Vagina (tissue), 2 donors: ENCODE measurements around the gene ARHGAP23. TPM values are rescaled to one million over a fixed set of nuclear protein-coding genes. Genes with fewer than 3 reads are reported as not detected.

Source experiments
- DNase-seq, 2 donors: peaks; one replicate each; pipeline ENCODE4 v3.0.0-alpha.2; 2017; ENCODE audit errors: extremely low spot score in 2 of 2
- H3K27ac ChIP-seq: fragments of 200-600 bp; sonication (generic); one replicate; pipeline ENCODE4 v1.5.1; 2019
- H3K27me3 ChIP-seq: fragments of 200-600 bp; sonication (generic); one replicate; pipeline ENCODE4 v1.5.1; 2019
- H3K36me3 ChIP-seq, 2 donors: fragments of 200-600 bp; sonication (generic); one replicate each; pipeline ENCODE4 v1.5.1; 2017 to 2019
- H3K4me1 ChIP-seq: fragments of 200-600 bp; sonication (generic); one replicate; pipeline ENCODE4 v1.5.1; 2019
- H3K4me3 ChIP-seq, 2 donors: fragments of 200-600 bp; sonication (generic); 1 replicate in 1 of 2; 2 replicates in 1 of 2; pipeline ENCODE4 v1.5.1; 2016 to 2019
- H3K9me3 ChIP-seq: fragments of 200-600 bp; sonication (generic); one replicate; pipeline ENCODE4 v1.5.1; 2019
- POLR2A ChIP-seq, 2 donors: fragments of 450-650 bp; IDR thresholded peaks; one replicate each; pipeline ENCODE4 v1.6.1; 2017; ENCODE audit warnings: antibody characterized with exemption in 2 of 2, mild to moderate bottlenecking in 2 of 2, moderate library complexity in 2 of 2
- POLR2AphosphoS5 ChIP-seq, 2 donors: sonication (generic); formaldehyde crosslinking; IDR thresholded peaks; one replicate each; pipeline ENCODE4 v1.9.0; 2017; ENCODE audit warnings: antibody characterized with exemption in 2 of 2, mild to moderate bottlenecking in 2 of 2, low read depth in 1 of 2; ENCODE audit not compliant: insufficient read depth in 1 of 2
- intact Hi-C: fragments of 100-400 bp; cut with DNase I; formaldehyde crosslinking; loops from one replicate; pipeline ENCODE4 v1.15.1; 2023
- total RNA-seq: library from RNA; depleted of rRNA; stranded (reverse); fragments of >200 nt; gene quantifications from one replicate; pipeline ENCODE4 v1.2.3, GENCODE V29; 2016
- TF ChIP-seq, protein P1 (sequence below), 3 experiments: fragments of 450-650 bp in 2 of 3; fragments of 200-600 bp in 1 of 3; sonication (generic) in 1 of 3; IDR thresholded peaks; one replicate each; pipeline ENCODE4 v1.5.1; 2017 to 2019; ENCODE audit warnings: antibody characterized with exemption in 3 of 3, mild to moderate bottlenecking in 2 of 3, moderate library complexity in 2 of 3

ARHGAP23 gene
- total RNA-seq, 1 donor from 2014 or later: 70.2 TPM

DNA sequence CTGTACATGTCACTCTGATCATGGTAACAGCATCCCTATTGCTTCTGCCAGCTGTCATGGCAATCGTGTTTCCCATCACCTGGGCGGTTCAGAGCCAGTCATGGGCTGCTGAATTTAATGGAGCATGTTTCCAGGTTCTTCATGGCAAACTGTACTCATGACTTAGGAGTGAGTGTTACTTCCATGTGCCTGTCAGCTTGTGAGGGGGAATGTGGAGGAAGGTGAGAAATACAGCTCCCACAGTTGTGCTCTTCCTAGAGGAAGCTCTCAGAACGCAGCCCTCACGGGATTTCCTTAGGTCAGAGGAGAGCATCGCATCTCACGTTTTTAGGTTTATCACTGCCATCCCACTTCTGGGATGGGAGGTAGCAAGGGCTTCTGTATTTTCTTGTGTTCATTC, 28.0 kb upstream of the ARHGAP23 start:
- no peaks in the 10 kb centered on the region for H3K27me3 ChIP-seq
- H3K4me1 ChIP-seq: no peaks in the 10 kb centered on the region
- intact Hi-C loops: no loop called here
- TF ChIP-seq, protein P1, sequence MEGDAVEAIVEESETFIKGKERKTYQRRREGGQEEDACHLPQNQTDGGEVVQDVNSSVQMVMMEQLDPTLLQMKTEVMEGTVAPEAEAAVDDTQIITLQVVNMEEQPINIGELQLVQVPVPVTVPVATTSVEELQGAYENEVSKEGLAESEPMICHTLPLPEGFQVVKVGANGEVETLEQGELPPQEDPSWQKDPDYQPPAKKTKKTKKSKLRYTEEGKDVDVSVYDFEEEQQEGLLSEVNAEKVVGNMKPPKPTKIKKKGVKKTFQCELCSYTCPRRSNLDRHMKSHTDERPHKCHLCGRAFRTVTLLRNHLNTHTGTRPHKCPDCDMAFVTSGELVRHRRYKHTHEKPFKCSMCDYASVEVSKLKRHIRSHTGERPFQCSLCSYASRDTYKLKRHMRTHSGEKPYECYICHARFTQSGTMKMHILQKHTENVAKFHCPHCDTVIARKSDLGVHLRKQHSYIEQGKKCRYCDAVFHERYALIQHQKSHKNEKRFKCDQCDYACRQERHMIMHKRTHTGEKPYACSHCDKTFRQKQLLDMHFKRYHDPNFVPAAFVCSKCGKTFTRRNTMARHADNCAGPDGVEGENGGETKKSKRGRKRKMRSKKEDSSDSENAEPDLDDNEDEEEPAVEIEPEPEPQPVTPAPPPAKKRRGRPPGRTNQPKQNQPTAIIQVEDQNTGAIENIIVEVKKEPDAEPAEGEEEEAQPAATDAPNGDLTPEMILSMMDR (IDR thresholded peaks at IDR 0.05): no peak
- TF ChIP-seq POLR2A (IDR thresholded peaks at IDR 0.05) (no peak), POLR2AphosphoS5 (IDR thresholded peaks at IDR 0.05; ENCODE audit: insufficient read depth in 1 of 2, low read depth in 1 of 2) (no peak)
- no peak overlapping the region for H3K4me3 ChIP-seq
- no peaks in the 10 kb centered on the region for H3K9me3 ChIP-seq
- no peak overlapping the region for H3K27ac ChIP-seq
- peaks cover 5 to 48% of the 10 kb centered on the region in 2 donors for H3K36me3 ChIP-seq
- DNase-seq: no peak

DNA sequence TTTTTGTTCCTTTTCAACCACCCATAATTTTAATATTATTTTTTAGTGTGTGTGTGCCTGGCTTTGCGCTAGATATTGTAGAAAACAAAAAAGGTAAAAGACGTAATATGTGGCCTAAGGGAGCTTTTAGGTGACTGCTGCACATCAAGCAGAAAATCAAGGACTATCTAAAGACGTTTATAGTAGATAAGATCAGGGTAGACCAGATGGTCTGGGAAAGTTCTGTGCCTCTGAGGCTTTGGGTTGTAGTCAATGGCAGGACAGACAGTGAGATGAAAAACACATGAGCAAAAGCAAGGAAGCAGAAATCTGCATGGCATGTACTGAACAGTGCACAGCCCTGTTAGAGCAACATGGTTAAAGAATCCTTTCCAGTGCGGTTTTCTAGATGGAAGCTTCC, 26.8 kb upstream of the ARHGAP23 start:
- H3K36me3 ChIP-seq: peaks cover 5 to 36% of the 10 kb centered on the region in 2 donors
- H3K27ac ChIP-seq: no peak overlapping the region
- intact Hi-C loops: no loop called here

DNA sequence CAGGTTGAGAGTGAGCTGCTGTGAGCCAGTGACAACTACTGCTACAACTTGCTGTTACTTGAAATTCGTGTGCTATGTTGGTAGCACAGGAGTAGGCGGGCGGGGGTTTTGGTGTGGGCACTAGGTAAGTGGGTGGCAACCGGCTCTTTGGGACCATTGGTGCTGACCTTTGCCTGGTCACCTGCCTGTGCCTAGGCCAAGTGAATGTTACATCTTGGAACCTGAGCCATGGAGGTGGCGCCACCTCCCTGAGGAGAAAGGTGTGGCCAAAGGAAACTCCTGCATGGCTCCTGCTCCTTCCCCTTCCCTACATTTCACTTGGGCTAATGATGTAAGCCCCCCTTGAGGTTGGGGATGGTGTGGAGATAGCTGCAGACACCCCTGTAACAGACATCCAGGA, 25.4 kb upstream of the ARHGAP23 start:
- Histone ChIP-seq H3K4me3 (no peak overlapping the region), H3K27me3 (no peaks in the 10 kb centered on the region), H3K36me3 (peaks cover 5 to 23% of the 10 kb centered on the region in 2 donors), H3K9me3 (no peaks in the 10 kb centered on the region), H3K27ac (no peak overlapping the region), H3K4me1 (no peaks in the 10 kb centered on the region)
- no peak for DNase-seq
- TF ChIP-seq, protein P1 (IDR thresholded peaks at IDR 0.05): no peak
- TF ChIP-seq POLR2A (IDR thresholded peaks at IDR 0.05): no peak
- TF ChIP-seq POLR2AphosphoS5 (IDR thresholded peaks at IDR 0.05; ENCODE audit: insufficient read depth in 1 of 2, low read depth in 1 of 2): no peak
- intact Hi-C loops: no loop called here

More for the DNA sequence above, 26.8 kb upstream of the ARHGAP23 start:
- Histone ChIP-seq H3K27me3 (no peaks in the 10 kb centered on the region), H3K4me3 (no peak overlapping the region), H3K4me1 (no peaks in the 10 kb centered on the region), H3K9me3 (no peaks in the 10 kb centered on the region)
- no peak for DNase-seq
- TF ChIP-seq POLR2A (IDR thresholded peaks at IDR 0.05) (no peak), POLR2AphosphoS5 (IDR thresholded peaks at IDR 0.05; ENCODE audit: insufficient read depth in 1 of 2, low read depth in 1 of 2) (no peak)
- TF ChIP-seq, protein P1 (IDR thresholded peaks at IDR 0.05): no peak

DNA sequence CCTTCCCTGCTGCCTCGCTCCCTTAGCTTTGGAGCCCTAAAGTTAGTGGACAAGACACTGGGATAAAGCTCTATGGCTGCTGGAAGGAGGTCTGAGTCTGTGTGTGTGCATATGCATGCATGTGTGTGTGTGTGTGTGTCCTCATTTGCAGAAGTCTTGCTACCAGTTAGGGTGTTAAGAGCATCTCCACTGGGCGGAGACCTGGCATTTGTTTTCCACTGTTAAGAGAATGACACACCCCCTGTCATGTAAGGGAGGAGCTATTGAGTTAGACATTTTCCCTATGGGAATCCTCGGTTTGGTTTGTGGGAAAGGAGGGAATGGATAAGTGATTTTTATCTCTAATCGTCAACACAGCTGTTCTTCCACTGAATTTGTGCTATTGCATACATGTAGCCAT, 24.8 kb upstream of the ARHGAP23 start:
- intact Hi-C loops: no loop called here
- Histone ChIP-seq H3K36me3 (peaks cover 5 to 19% of the 10 kb centered on the region in 2 donors), H3K9me3 (no peaks in the 10 kb centered on the region), H3K27me3 (no peaks in the 10 kb centered on the region), H3K27ac (no peak overlapping the region), H3K4me3 (no peak overlapping the region), H3K4me1 (no peaks in the 10 kb centered on the region)
- no peak for DNase-seq
- TF ChIP-seq POLR2A (IDR thresholded peaks at IDR 0.05) (no peak), POLR2AphosphoS5 (IDR thresholded peaks at IDR 0.05; ENCODE audit: insufficient read depth in 1 of 2, low read depth in 1 of 2) (no peak)
- TF ChIP-seq, protein P1 (IDR thresholded peaks at IDR 0.05): no peak

DNA sequence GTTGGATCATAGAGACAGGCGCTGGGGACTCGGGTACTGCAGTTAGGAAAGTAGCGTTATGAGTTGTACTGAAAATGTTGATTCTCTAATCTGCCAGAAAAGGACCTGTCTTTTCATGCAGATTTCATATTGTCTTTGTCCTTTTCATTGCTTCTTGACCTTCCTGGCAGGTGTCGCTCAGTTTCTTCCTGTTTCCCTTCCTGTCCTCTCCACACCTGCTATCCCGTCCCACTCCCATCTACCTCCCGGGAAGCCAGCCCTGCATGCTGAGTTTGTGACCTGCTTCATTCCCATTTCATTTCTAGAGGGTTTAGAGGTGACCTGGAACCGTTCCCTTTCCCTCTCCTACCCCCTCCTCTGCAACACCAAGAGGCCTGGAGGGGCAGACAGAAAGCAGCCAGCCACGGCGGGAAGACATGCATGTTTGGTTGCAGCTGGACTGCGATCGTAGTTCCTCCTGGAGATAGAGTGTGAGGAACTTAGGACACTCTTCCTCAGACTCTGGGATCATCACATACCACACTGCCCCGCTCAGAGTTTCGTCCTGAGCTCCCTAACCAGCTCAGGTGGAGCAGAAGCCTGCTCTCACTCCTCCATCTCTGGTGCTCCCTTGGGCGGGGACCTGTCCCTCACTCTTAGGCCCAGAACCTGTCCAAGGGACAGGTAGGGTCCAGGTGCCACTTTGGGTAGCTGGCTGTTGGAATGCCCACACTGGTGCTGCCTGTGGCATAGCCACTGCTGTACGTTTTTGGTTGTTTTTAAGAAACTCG, 23.9 kb upstream of the ARHGAP23 start:
- H3K27ac ChIP-seq: no peak overlapping the region
- H3K36me3 ChIP-seq: peaks cover 5 to 15% of the 10 kb centered on the region in 2 donors
- DNase-seq: no peak
- no peaks in the 10 kb centered on the region for H3K9me3 ChIP-seq
- H3K4me1 ChIP-seq: no peaks in the 10 kb centered on the region
- no peaks in the 10 kb centered on the region for H3K27me3 ChIP-seq
- H3K4me3 ChIP-seq: no peak overlapping the region
- TF ChIP-seq, protein P1 (IDR thresholded peaks at IDR 0.05): no peak
- TF ChIP-seq POLR2AphosphoS5 (IDR thresholded peaks at IDR 0.05; ENCODE audit: insufficient read depth in 1 of 2, low read depth in 1 of 2) (no peak), POLR2A (IDR thresholded peaks at IDR 0.05) (no peak)
- intact Hi-C loops: no loop called here
